Neural cell (in vitro differentiated cells): Measurements from ENCODE around the gene CNST. TPM values are rescaled to one million over a fixed set of nuclear protein-coding genes. Genes with fewer than 3 reads are reported as not detected.

Source experiments
- H2AFZ ChIP-seq: fragments of 200-600, 300-800 bp; sonication (generic), shearing (Covaris generic); 2 replicates; pipeline ENCODE4 v1.6.0; 2014; ENCODE audit warnings: low read depth, mild to moderate bottlenecking, antibody characterized with exemption, low read length, moderate library complexity
- H3F3A ChIP-seq: fragments of 200-600 bp; shearing (Covaris generic); 2 replicates; pipeline ENCODE4 v1.6.1; 2016; ENCODE audit warnings: mild to moderate bottlenecking, moderate library complexity, mixed read lengths, antibody characterized with exemption, low read length; ENCODE audit not compliant: insufficient read depth, poor library complexity, severe bottlenecking
- H3K27ac ChIP-seq: fragments of 200-600, 300-800 bp; sonication (generic), shearing (Covaris generic); 2 replicates; pipeline ENCODE4 v1.5.1; 2014; ENCODE audit warnings: mild to moderate bottlenecking, low read length, moderate library complexity
- H3K27me3 ChIP-seq: fragments of 300-800, 200-600 bp; sonication (generic), shearing (Covaris generic); 2 replicates; pipeline ENCODE4 v1.6.0; 2014; ENCODE audit warnings: mild to moderate bottlenecking, low read depth, low read length, moderate library complexity; ENCODE audit not compliant: insufficient read depth
- H3K36me3 ChIP-seq: fragments of 300-800, 200-600 bp; sonication (generic), shearing (Covaris generic); 2 replicates; pipeline ENCODE4 v1.5.1; 2014; ENCODE audit warnings: mild to moderate bottlenecking, antibody characterized with exemption, low read length, moderate library complexity; ENCODE audit not compliant: insufficient read depth
- H3K4me2 ChIP-seq: fragments of 300-800, 200-600 bp; sonication (generic), shearing (Covaris generic); 2 replicates; pipeline ENCODE4 v1.6.0; 2014; ENCODE audit warnings: mild to moderate bottlenecking, low read length
- H3K4me3 ChIP-seq: fragments of 300-800, 200-600 bp; sonication (generic), shearing (Covaris generic); 2 replicates; pipeline ENCODE4 v1.5.1; 2014; ENCODE audit warnings: mild to moderate bottlenecking, low read length, moderate library complexity
- H3K79me2 ChIP-seq: fragments of 200-600 bp; shearing (Covaris generic); replicated peaks from 2 replicates; pipeline ENCODE4 v1.6.0; 2014; ENCODE audit warnings: mild to moderate bottlenecking, low read length, moderate library complexity; ENCODE audit not compliant: insufficient read depth
- H3K9ac ChIP-seq: fragments of 300-800, 200-600 bp; sonication (generic), shearing (Covaris generic); 2 replicates; pipeline ENCODE4 v1.6.1; 2016; ENCODE audit warnings: mild to moderate bottlenecking, low read length, mixed read lengths
- H3K9me2 ChIP-seq: fragments of 200-600 bp; shearing (Covaris generic); 2 replicates; pipeline ENCODE4 v1.6.1; 2016; ENCODE audit warnings: mild to moderate bottlenecking, low read length, mixed read lengths; ENCODE audit not compliant: insufficient read depth
- H3K9me3 ChIP-seq: fragments of 200-600, 300-800 bp; sonication (generic), shearing (Covaris generic); 2 replicates; pipeline ENCODE4 v1.6.1; 2016; ENCODE audit warnings: mild to moderate bottlenecking, mixed run types, low read length, moderate library complexity, mixed read lengths
- H4K20me1 ChIP-seq: fragments of 200-600 bp; shearing (Covaris generic); 2 replicates; pipeline ENCODE4 v1.6.1; 2016; ENCODE audit warnings: mild to moderate bottlenecking, mixed run types; ENCODE audit not compliant: insufficient read depth
- CTCF ChIP-seq: fragments of 450-650 bp; IDR thresholded peaks from 2 replicates; pipeline ENCODE4 v1.5.1; 2014; ENCODE audit warnings: antibody characterized with exemption, mild to moderate bottlenecking, moderate library complexity; ENCODE audit not compliant: poor library complexity, severe bottlenecking
- EP300 ChIP-seq: fragments of 450-650 bp; conservative IDR thresholded peaks from 2 replicates; pipeline ENCODE4 v1.6.1; 2014; ENCODE audit warnings: antibody characterized with exemption, mild to moderate bottlenecking, moderate library complexity; ENCODE audit not compliant: poor library complexity, severe bottlenecking
- EZH2 ChIP-seq: fragments of 200-600, 300-800 bp; shearing (Covaris generic), sonication (generic); IDR thresholded peaks from 2 replicates; pipeline ENCODE4 v1.6.1; 2014; ENCODE audit warnings: antibody characterized with exemption, low read length, borderline replicate concordance, mild to moderate bottlenecking; ENCODE audit not compliant: insufficient read depth, poor library complexity, severe bottlenecking
- MXI1 ChIP-seq: fragments of 450-650 bp; conservative IDR thresholded peaks from 2 replicates; pipeline ENCODE4 v1.6.1; 2014; ENCODE audit warnings: antibody characterized with exemption, mild to moderate bottlenecking; ENCODE audit not compliant: poor library complexity, severe bottlenecking
- POLR2AphosphoS5 ChIP-seq: IDR thresholded peaks from 2 replicates; pipeline ENCODE4 v1.6.1; 2012
- RAD21 ChIP-seq: fragments of 450-650 bp; conservative IDR thresholded peaks from 2 replicates; pipeline ENCODE4 v1.6.1; 2014; ENCODE audit warnings: antibody characterized with exemption, mild to moderate bottlenecking, moderate library complexity
- REST ChIP-seq: IDR thresholded peaks from 2 replicates; pipeline ENCODE4 v1.6.1; 2012; ENCODE audit warnings: borderline replicate concordance
- SMC3 ChIP-seq: fragments of 450-650 bp; conservative IDR thresholded peaks from 2 replicates; pipeline ENCODE4 v1.6.1; 2014; ENCODE audit warnings: antibody characterized with exemption, mild to moderate bottlenecking, moderate library complexity; ENCODE audit not compliant: poor library complexity
- TAF1 ChIP-seq: IDR thresholded peaks from 2 replicates; pipeline ENCODE4 v1.6.1; 2012; ENCODE audit warnings: low read depth
- polyA plus RNA-seq: library from polyadenylated mRNA; depleted of rRNA; stranded (reverse); fragments of >200 nt; gene quantifications from 2 replicates; pipeline ENCODE4 v1.2.3, GENCODE V29; 2014

Gene CNST
- polyA plus RNA-seq, 1 donor from 2014 or later = 26.3 TPM

DNA sequence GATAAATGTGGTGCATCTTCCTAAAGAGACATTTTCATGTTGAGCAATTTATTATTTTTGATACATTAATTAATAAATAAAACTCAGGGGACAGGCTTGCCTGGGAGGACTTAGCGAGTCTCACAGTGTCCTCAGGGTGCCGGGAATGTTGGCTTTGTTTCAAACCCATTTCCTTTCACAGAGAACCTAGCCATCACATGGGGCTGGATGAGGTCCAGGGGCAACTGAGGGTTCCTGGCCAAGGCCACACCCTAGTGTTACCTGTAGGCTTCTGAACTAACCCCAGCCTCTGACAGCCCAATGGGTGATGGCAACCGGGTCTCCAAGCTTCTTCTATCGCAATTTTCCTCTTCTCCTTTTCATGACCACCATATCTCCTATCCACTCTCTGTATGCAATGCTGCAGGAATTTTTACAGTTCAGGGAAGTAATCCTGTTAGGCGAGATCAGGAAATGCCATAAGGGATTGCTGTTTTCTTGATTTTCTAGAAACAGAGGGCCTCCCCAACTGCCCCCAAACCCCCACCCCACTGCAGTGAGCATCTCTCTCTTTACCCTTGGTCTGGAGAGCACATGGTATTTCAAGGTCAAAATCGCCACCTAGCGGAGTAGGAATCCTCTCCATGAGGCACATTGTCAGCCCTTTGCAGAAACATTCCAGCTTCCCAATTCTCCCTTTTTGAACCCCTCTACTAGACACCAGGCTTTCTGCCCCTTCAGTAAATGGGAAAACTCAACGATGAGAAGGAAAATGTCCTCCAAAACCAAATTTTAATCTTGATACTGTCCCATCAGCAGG, 37.1 kb upstream of the CNST start:
- H3K79me2 ChIP-seq = no peaks in the 10 kb centered on the region

DNA sequence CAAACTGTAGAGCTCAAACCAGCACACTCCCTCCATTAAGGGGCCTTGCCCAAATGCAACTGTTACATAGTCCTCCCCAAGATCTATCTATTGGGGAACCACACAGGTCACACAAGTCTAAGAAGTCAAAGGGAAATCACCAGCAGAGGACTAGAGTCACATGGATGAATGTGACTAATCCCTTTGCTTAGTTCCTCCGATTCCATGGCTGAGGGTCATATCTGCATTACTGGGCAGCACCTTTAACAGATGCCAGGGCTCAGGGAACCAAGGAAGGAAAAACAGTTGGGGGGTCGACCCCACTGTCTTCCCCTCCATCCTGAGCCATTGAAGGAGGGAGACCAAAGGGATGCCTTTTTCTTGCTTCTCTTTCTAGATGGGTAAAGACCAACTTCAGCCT, 35.8 kb upstream of the CNST start:
- no peaks in the 10 kb centered on the region for H3K79me2 ChIP-seq
- H3K27ac ChIP-seq = no peak overlapping the region
- H3K4me3 ChIP-seq = no peak overlapping the region
- H2AFZ ChIP-seq = no peak overlapping the region
- H3K9me3 ChIP-seq = no peaks in the 10 kb centered on the region
- no peak overlapping the region for H3K4me2 ChIP-seq
- no peak overlapping the region for H3K9ac ChIP-seq
- no peaks in the 10 kb centered on the region for H3F3A ChIP-seq
- no peaks in the 10 kb centered on the region for H3K9me2 ChIP-seq
- no peaks in the 10 kb centered on the region for H3K36me3 ChIP-seq
- no peaks in the 10 kb centered on the region for H4K20me1 ChIP-seq
- H3K27me3 ChIP-seq = no peaks in the 10 kb centered on the region
- no peak for TF ChIP-seq MXI1
- TF ChIP-seq RAD21 = no peak
- no peak for TF ChIP-seq REST
- TF ChIP-seq TAF1 = no peak
- TF ChIP-seq POLR2AphosphoS5 = no peak
- no peak for TF ChIP-seq EP300
- no peak for TF ChIP-seq EZH2

More for the DNA sequence above, 37.1 kb upstream of the CNST start:
- Histone ChIP-seq H3K9me2 (no peaks in the 10 kb centered on the region), H3K9me3 (no peaks in the 10 kb centered on the region), H3K4me2 (no peak overlapping the region), H3K4me3 (no peak overlapping the region), H3K9ac (no peak overlapping the region), H3K36me3 (no peaks in the 10 kb centered on the region), H4K20me1 (no peaks in the 10 kb centered on the region), H2AFZ (no peak overlapping the region), H3F3A (no peaks in the 10 kb centered on the region), H3K27ac (no peak overlapping the region), H3K27me3 (no peaks in the 10 kb centered on the region)
- TF ChIP-seq CTCF (no peak), EZH2 (no peak), TAF1 (no peak), POLR2AphosphoS5 (no peak), EP300 (no peak), REST (no peak), MXI1 (no peak), RAD21 (no peak), SMC3 (no peak)
